HCEC 1CT (cell line): ENCODE data around the gene CSNK1G2.
"Not testable (repeated sequence)": the region's sequence is repeated elsewhere in the genome, so short reads cannot be mapped to it uniquely, and the experiment has no call there.

ENCODE experiments used
- DNase-seq: peaks from one replicate; pipeline ENCODE4 v3.0.0-alpha.2; 2017

CSNK1G2 gene

GRCh38 chr19:1970003-1970805 is 29.2 kb downstream of the CSNK1G2 start:
- peak; percentile 28 for DNase-seq

- no peak for DNase-seq
Measured at GRCh38 chr19:1970806-1971502, 30.0 kb downstream of the CSNK1G2 start.

- DNase-seq: no peak
Measured at GRCh38 chr19:1974381-1975161, 33.6 kb downstream of the CSNK1G2 start.

- no peak for DNase-seq
Measured at GRCh38 chr19:1975162-1975480, 34.1 kb downstream of the CSNK1G2 start.

- no peak for DNase-seq
Measured at GRCh38 chr19:1977120-1977519, 36.1 kb downstream of the CSNK1G2 start.

GRCh38 chr19:1978346-1978894 is 37.4 kb downstream of the CSNK1G2 start:
- DNase-seq: no peak

GRCh38 chr19:1979017-1979416 is 38.0 kb downstream of the CSNK1G2 start:
- DNase-seq: no peak

- no peak for DNase-seq
Measured at GRCh38 chr19:1979642-1980041, 38.7 kb downstream of the CSNK1G2 start.

GRCh38 chr19:1980091-1980808 is 39.3 kb downstream of the CSNK1G2 start:
- DNase-seq: no peak

GRCh38 chr19:1980809-1981181 is 39.8 kb downstream of the CSNK1G2 start:
- no peak for DNase-seq

- no peak for DNase-seq
Measured at GRCh38 chr19:1981253-1981652, 40.3 kb downstream of the CSNK1G2 start.

- no peak for DNase-seq
Measured at GRCh38 chr19:1984357-1984756, 43.4 kb downstream of the CSNK1G2 start.

- DNase-seq: no peak
Measured at GRCh38 chr19:1985588-1986356, 44.8 kb downstream of the CSNK1G2 start.

GRCh38 chr19:1986357-1987162 is 45.6 kb downstream of the CSNK1G2 start:
- no peak for DNase-seq

- no peak for DNase-seq
Measured at GRCh38 chr19:1987197-1988187, 46.5 kb downstream of the CSNK1G2 start.

GRCh38 chr19:1988464-1988863 is 47.5 kb downstream of the CSNK1G2 start:
- DNase-seq: not testable (repeated sequence)

- DNase-seq: no peak
Measured at GRCh38 chr19:1989513-1990229, 48.7 kb downstream of the CSNK1G2 start.

GRCh38 chr19:1990230-1991017 is 49.5 kb downstream of the CSNK1G2 start:
- no peak for DNase-seq
